Measurements from ENCODE around the gene CARF. TPM values are rescaled to one million over a fixed set of nuclear protein-coding genes. Genes with fewer than 3 reads are reported as not detected.

Gene CARF
- total and polyA plus RNA-seq, 2 of the 13 experiments (the other 11 are each of a cell fraction or from before 2014, with no cell fraction given), result 3.0 to 5.4 TPM

DNA sequence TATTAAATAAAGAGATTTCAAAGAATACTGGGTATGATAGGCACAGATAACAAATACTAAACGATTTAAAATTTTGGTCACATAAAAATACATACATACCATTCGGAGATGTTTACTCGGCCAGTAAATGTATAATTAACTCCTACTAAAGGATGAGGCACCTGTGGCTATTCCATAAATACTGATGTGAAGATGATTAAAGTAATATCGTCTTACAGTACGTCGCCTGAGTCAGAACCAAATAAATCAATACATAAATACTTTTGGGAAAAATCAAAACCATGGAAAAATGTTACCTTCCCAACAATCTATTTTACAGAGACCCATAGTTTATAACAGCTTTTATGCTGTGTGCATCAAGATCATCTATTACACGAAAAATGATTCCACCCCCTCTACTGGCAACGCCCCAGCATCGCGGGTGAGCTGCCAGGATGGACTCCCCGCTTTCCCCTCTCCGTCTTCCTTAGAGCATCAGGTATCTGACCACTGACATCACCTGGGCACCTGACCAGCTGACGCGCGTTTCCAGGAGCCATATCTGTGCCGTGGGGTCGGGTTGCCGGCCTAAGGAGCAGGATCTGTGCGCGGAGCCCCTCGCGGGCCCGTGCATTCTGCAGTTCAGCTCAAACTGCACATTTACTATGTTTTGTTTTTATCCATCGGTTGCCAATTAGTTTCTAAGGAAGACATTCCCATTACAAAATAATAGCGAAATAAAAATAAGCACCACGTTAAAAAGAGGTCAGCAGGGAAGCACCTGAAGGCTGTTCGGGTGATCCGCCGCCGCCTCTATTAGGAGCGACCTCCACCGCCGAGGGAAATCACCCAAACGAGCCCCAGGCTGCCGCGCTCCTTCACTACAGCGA is 41.4 kb upstream of the CARF start (continued):
- TF ChIP-seq CTCF (CRISPR knock-in tag; IDR thresholded peaks at IDR 0.05), result peak; percentile 74
- TF ChIP-seq JUND (CRISPR knock-in tag; IDR thresholded peaks at IDR 0.05), result no peak
- TF ChIP-seq NCOA2 (CRISPR knock-in tag; IDR thresholded peaks at IDR 0.05), result no peak
- no peak for TF ChIP-seq TERF1 (CRISPR knock-in tag; IDR thresholded peaks at IDR 0.05)
- TF ChIP-seq ARID3A (IDR thresholded peaks at IDR 0.05; ENCODE audit: low read depth, low read length), result 0 out of 2 replicates have a peak, but pooled peaks have one; percentile 53
- TF ChIP-seq MIER3 (CRISPR knock-in tag; IDR thresholded peaks at IDR 0.05; ENCODE audit: borderline replicate concordance), result 0 out of 2 replicates have a peak, but pooled peaks have one; percentile 6
- TF ChIP-seq TOE1 (CRISPR knock-in tag; IDR thresholded peaks at IDR 0.05), result no peak
- TF ChIP-seq MZF1 (CRISPR knock-in tag; IDR thresholded peaks at IDR 0.05; ENCODE audit: borderline replicate concordance), result no peak
- no peak for TF ChIP-seq ZSCAN25 (CRISPR knock-in tag; IDR thresholded peaks at IDR 0.05)
- no peak; the same call in 1 of the 2 replicates for TF ChIP-seq ZNF335 (CRISPR knock-in tag; IDR thresholded peaks at IDR 0.05)
- TF ChIP-seq MBNL3 (CRISPR knock-in tag; conservative IDR thresholded peaks at IDR 0.05), result no peak
- TF ChIP-seq HNRNPLL (IDR thresholded peaks at IDR 0.05; ENCODE audit: low read depth, low read length, poor library complexity, severe bottlenecking), result no peak
- no peak for TF ChIP-seq U2AF2 (IDR thresholded peaks at IDR 0.05; ENCODE audit: low read depth, low read length)
- TF ChIP-seq DPF2 (CRISPR knock-in tag; IDR thresholded peaks at IDR 0.05; ENCODE audit: borderline replicate concordance, low read depth), result no peak
- TF ChIP-seq TFDP1 (CRISPR knock-in tag; IDR thresholded peaks at IDR 0.05; ENCODE audit: borderline replicate concordance), result 0 out of 2 replicates have a peak, but pooled peaks have one; percentile 31
- no peak for TF ChIP-seq ZNF740 (CRISPR knock-in tag; IDR thresholded peaks at IDR 0.05)
- TF ChIP-seq TBX2 (CRISPR knock-in tag; IDR thresholded peaks at IDR 0.05; ENCODE audit: borderline replicate concordance), result no peak; the same call in 1 of the 2 replicates
- TF ChIP-seq MATR3 (CRISPR knock-in tag; IDR thresholded peaks at IDR 0.05), result no peak
- TF ChIP-seq MTF2 (CRISPR knock-in tag; IDR thresholded peaks at IDR 0.05; ENCODE audit: borderline replicate concordance), result no peak; the same call in 1 of the 2 replicates
- peak; percentile 15 for TF ChIP-seq HDAC1 (CRISPR knock-in tag; IDR thresholded peaks at IDR 0.05)
- 0 out of 2 replicates have a peak, but pooled peaks have one; percentile 45 for TF ChIP-seq MTERF4 (CRISPR knock-in tag; IDR thresholded peaks at IDR 0.05)
- TF ChIP-seq U2AF1 (optimal IDR thresholded peaks at IDR 0.05; ENCODE audit: low read depth, low read length), result no peak

Data from HepG2 (cell line).